ENCODE results near the gene KYNU. TPM values are rescaled to one million over a fixed set of nuclear protein-coding genes. Genes with fewer than 3 reads are reported as not detected.

KYNU gene
- total RNA-seq, 1 experiment from 2014 or later, result 0.37 TPM

- Mint-ChIP-seq H3K9me3 (peaks cover 8 to 12% of the 10 kb centered on the region in 2 experiments), H3K27ac (no peak overlapping the region), H3K4me1 (no peaks in the 10 kb centered on the region), H3K36me3 (ENCODE audit: insufficient read depth in 1 of 3, low read depth in 3 of 3) (peaks cover 0 to 21% (median 12%) of the 10 kb centered on the region in 3 experiments; a peak in 5 of 7 replicates), H3K4me3 (no peak overlapping the region), H3K27me3 (ENCODE audit: low read depth) (no peaks in the 10 kb centered on the region)
- Histone ChIP-seq H2AFZ (ENCODE audit: low read length) (no peak overlapping the region), H3K18ac (ENCODE audit: insufficient read length, low read depth, low read length) (no peak overlapping the region), H2BK20ac (ENCODE audit: low read depth, low read length, poor library complexity, severe bottlenecking) (no peak overlapping the region), H3K9me3 (ENCODE audit: control insufficient read depth, low read depth, low read length) (no peaks in the 10 kb centered on the region), H3K23me2 (ENCODE audit: insufficient read length, low read depth, low read length, poor library complexity, severe bottlenecking) (no peaks in the 10 kb centered on the region), H3K4ac (ENCODE audit: low read depth, low read length) (no peak overlapping the region), H4K20me1 (ENCODE audit: control insufficient read depth, insufficient read depth, insufficient read length) (no peaks in the 10 kb centered on the region), H4K5ac (ENCODE audit: insufficient read length, low read depth, low read length) (no peak overlapping the region), H3K79me2 (ENCODE audit: insufficient read depth, low read length) (no peaks in the 10 kb centered on the region), H2BK5ac (ENCODE audit: insufficient read length, low read length) (no peak overlapping the region), H3K56ac (ENCODE audit: insufficient read length, low read depth, low read length) (no peak overlapping the region), H3K4me1 (ENCODE audit: insufficient read depth, low read length) (no peaks in the 10 kb centered on the region), H3K27ac (ENCODE audit: insufficient read length, low read depth, low read length) (no peak overlapping the region), H2BK12ac (ENCODE audit: insufficient read length, low read depth, low read length) (no peak overlapping the region), H3K27me3 (ENCODE audit: insufficient read depth, low read length) (no peaks in the 10 kb centered on the region), H2BK15ac (ENCODE audit: low read depth, low read length) (no peak overlapping the region), H3K4me2 (ENCODE audit: insufficient read depth, insufficient read length, low read length) (no peak overlapping the region), H2AK5ac (ENCODE audit: insufficient read length, low read length) (no peak overlapping the region), H2BK120ac (ENCODE audit: low read depth, low read length, poor library complexity, severe bottlenecking) (no peak overlapping the region), H3K23ac (ENCODE audit: insufficient read length, low read depth, low read length) (no peak overlapping the region), H3T11ph (ENCODE audit: low read length) (no peak overlapping the region), H3K9ac (ENCODE audit: extremely low read depth, insufficient read length, low read length) (no peak overlapping the region), H3K79me1 (ENCODE audit: insufficient read depth, low read depth, low read length, poor library complexity, severe bottlenecking) (no peaks in the 10 kb centered on the region), H4K8ac (replicated peaks; ENCODE audit: insufficient read length, low read depth, low read length) (no peak overlapping the region), H3K14ac (ENCODE audit: insufficient read depth, low read length) (no peak overlapping the region), H4K91ac (ENCODE audit: insufficient read length, low read depth, low read length) (no peak overlapping the region)
- no peak for DNase-seq
- WGBS (ENCODE audit: extremely low coverage, insufficient read length, low lambda C conversion rate), result no CpG with 5 or more reads among the region's 1 CpG
- TF ChIP-seq, protein P1, sequence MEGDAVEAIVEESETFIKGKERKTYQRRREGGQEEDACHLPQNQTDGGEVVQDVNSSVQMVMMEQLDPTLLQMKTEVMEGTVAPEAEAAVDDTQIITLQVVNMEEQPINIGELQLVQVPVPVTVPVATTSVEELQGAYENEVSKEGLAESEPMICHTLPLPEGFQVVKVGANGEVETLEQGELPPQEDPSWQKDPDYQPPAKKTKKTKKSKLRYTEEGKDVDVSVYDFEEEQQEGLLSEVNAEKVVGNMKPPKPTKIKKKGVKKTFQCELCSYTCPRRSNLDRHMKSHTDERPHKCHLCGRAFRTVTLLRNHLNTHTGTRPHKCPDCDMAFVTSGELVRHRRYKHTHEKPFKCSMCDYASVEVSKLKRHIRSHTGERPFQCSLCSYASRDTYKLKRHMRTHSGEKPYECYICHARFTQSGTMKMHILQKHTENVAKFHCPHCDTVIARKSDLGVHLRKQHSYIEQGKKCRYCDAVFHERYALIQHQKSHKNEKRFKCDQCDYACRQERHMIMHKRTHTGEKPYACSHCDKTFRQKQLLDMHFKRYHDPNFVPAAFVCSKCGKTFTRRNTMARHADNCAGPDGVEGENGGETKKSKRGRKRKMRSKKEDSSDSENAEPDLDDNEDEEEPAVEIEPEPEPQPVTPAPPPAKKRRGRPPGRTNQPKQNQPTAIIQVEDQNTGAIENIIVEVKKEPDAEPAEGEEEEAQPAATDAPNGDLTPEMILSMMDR (conservative IDR thresholded peaks at IDR 0.05), result no peak
Observed at GRCh38 chr2:142961202-142961601, 83.7 kb downstream of the KYNU start.

Data from H9 (cell line).